Superior temporal gyrus (tissue), 1 donor: Measurements from ENCODE around the gene ZMIZ1.

Source experiments
- DNase-seq: peaks from one replicate; pipeline ENCODE4 v3.0.0-alpha.2; 2016; ENCODE audit errors: extremely low spot score

The ZMIZ1 gene

GRCh38 chr10:79232864-79233263 lies 164.1 kb downstream of the ZMIZ1 start:
- no peak for DNase-seq

- no peak for DNase-seq
Measured at GRCh38 chr10:79234391-79235315, 165.9 kb downstream of the ZMIZ1 start.

GRCh38 chr10:79235765-79236432 lies 167.1 kb downstream of the ZMIZ1 start:
- no peak for DNase-seq

GRCh38 chr10:79236433-79236765 lies 167.6 kb downstream of the ZMIZ1 start:
- DNase-seq, result no peak

- no peak for DNase-seq
Measured at GRCh38 chr10:79237454-79238157, 168.8 kb downstream of the ZMIZ1 start.

- no peak for DNase-seq
Measured at GRCh38 chr10:79238158-79238520, 169.4 kb downstream of the ZMIZ1 start.

GRCh38 chr10:79238606-79239005 lies 169.8 kb downstream of the ZMIZ1 start:
- no peak for DNase-seq

GRCh38 chr10:79239275-79239779 lies 170.6 kb downstream of the ZMIZ1 start:
- peak; percentile 67 for DNase-seq

- DNase-seq, result no peak
Measured at GRCh38 chr10:79239924-79240581, 171.3 kb downstream of the ZMIZ1 start.

GRCh38 chr10:79241629-79241989 lies 172.8 kb downstream of the ZMIZ1 start:
- DNase-seq, result no peak

GRCh38 chr10:79241990-79242619 lies 173.3 kb downstream of the ZMIZ1 start:
- DNase-seq, result no peak

GRCh38 chr10:79242620-79243152 lies 173.9 kb downstream of the ZMIZ1 start:
- DNase-seq, result no peak

GRCh38 chr10:79243181-79244067 lies 174.7 kb downstream of the ZMIZ1 start:
- DNase-seq, result peak; percentile 82

GRCh38 chr10:79244068-79244442 lies 175.3 kb downstream of the ZMIZ1 start:
- no peak for DNase-seq

GRCh38 chr10:79244841-79245504 lies 176.2 kb downstream of the ZMIZ1 start:
- DNase-seq, result peak; percentile 50

GRCh38 chr10:79245539-79246208 lies 176.9 kb downstream of the ZMIZ1 start:
- no peak for DNase-seq

- peak; percentile 75 for DNase-seq
Measured at GRCh38 chr10:79246209-79246581, 177.4 kb downstream of the ZMIZ1 start.

GRCh38 chr10:79246606-79247275 lies 178.0 kb downstream of the ZMIZ1 start:
- peak; percentile 61 for DNase-seq
